ENCODE data around the gene RHD. TPM values are rescaled to one million over a fixed set of nuclear protein-coding genes. Genes with fewer than 3 reads are reported as not detected.
"Not testable (repeated sequence)": the region's sequence is repeated elsewhere in the genome, so short reads cannot be mapped to it uniquely, and the experiment has no call there.

The RHD gene
- total and polyA plus RNA-seq, 2 experiments from 2014 or later = 0.19 TPM; not detected in 1

- peak; percentile 91 for DNase-seq (ENCODE audit: low spot score)
- no peaks in the 10 kb centered on the region for H3K36me3 ChIP-seq (replicated peaks; ENCODE audit: insufficient read depth, low read depth)
- no peaks in the 10 kb centered on the region for H4K20me1 ChIP-seq (ENCODE audit: insufficient read depth, poor library complexity, severe bottlenecking)
- peak overlapping the region; percentile 61 for H2AFZ ChIP-seq
- no peaks in the 10 kb centered on the region for H3K9me2 ChIP-seq (replicated peaks; ENCODE audit: insufficient read depth)
- peaks cover 5% of the 10 kb centered on the region for H3K4me1 ChIP-seq (ENCODE audit: insufficient read depth)
- WGBS (ENCODE audit: low lambda C conversion rate, missing lambda C conversion rate) = 26% methylated on average over 13 of the region's 13 CpGs
- no peaks in the 10 kb centered on the region for H3K9me3 ChIP-seq (ENCODE audit: low read depth)
- peak overlapping the region; percentile 64 for H3K4me3 ChIP-seq
- peaks cover 50% of the 10 kb centered on the region for H3K79me2 ChIP-seq
- TF ChIP-seq, protein P1, sequence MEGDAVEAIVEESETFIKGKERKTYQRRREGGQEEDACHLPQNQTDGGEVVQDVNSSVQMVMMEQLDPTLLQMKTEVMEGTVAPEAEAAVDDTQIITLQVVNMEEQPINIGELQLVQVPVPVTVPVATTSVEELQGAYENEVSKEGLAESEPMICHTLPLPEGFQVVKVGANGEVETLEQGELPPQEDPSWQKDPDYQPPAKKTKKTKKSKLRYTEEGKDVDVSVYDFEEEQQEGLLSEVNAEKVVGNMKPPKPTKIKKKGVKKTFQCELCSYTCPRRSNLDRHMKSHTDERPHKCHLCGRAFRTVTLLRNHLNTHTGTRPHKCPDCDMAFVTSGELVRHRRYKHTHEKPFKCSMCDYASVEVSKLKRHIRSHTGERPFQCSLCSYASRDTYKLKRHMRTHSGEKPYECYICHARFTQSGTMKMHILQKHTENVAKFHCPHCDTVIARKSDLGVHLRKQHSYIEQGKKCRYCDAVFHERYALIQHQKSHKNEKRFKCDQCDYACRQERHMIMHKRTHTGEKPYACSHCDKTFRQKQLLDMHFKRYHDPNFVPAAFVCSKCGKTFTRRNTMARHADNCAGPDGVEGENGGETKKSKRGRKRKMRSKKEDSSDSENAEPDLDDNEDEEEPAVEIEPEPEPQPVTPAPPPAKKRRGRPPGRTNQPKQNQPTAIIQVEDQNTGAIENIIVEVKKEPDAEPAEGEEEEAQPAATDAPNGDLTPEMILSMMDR (IDR thresholded peaks at IDR 0.05; ENCODE audit: poor library complexity) = no peak
- no peak for TF ChIP-seq EZH2 (IDR thresholded peaks at IDR 0.05; ENCODE audit: borderline replicate concordance)
- peak overlapping the region; percentile 83 for H3K4me2 ChIP-seq
- H3K27ac ChIP-seq = peak overlapping the region; percentile 95
- H3K27me3 ChIP-seq = no peaks in the 10 kb centered on the region
These were observed 39.2 kb upstream of the RHD start for GRCh38 chr1:25232866-25233784.

DNA sequence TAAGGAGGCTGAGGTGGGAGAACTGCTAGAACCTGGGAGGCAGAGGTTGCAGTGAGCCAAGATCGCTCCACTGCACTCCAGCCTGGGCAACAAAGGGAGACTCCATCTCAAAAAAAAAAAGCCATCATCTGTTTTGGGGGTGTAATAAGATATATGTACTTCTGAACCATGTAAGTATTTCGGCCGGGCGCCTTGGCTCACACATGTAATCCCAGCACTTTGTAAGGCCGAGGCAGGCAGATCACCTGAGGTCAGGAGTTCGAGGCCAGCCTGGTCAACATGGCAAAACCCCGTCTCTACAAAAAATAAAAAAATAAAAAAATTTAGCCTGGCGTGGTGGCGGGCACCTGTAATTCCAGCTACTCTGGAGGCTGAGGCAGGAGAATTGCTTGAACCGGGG is 36.9 kb upstream of the RHD start:
- H3K27me3 ChIP-seq; H3K4me1 ChIP-seq (ENCODE audit: insufficient read depth); H3K9me3 ChIP-seq (ENCODE audit: low read depth); DNase-seq (ENCODE audit: low spot score); H3K36me3 ChIP-seq (replicated peaks; ENCODE audit: insufficient read depth, low read depth); H3K27ac ChIP-seq; H2AFZ ChIP-seq; H4K20me1 ChIP-seq (ENCODE audit: insufficient read depth, poor library complexity, severe bottlenecking); H3K4me3 ChIP-seq; H3K9me2 ChIP-seq (replicated peaks; ENCODE audit: insufficient read depth); H3K4me2 ChIP-seq: not testable (repeated sequence)
- 97% methylated on average over 10 of the region's 10 CpGs for WGBS (ENCODE audit: low lambda C conversion rate, missing lambda C conversion rate)
- H3K79me2 ChIP-seq = peaks cover 43% of the 10 kb centered on the region

GRCh38 chr1:25236261-25236660 is 36.0 kb upstream of the RHD start:
- not testable (repeated sequence) for H3K4me3 ChIP-seq

DNA sequence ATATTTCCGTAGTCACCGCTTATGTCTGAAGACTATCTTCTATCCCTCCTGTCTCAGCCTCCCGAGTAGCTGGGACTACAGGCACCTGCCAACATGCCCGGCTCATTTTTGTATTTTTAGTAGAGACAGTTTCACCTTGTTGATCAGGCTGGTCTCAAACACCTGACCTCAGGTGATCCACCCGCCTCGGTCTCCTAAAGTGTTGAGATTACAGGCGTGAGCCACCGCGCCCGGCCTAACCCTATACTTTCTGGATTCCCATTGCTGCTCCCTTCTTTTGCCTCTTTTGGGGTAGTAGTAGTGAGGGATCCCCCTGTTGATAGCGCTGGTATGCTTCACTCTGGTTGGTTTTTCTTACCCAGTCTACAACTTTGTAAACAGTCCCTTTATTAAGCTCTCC is 34.3 kb upstream of the RHD start:
- Histone ChIP-seq H3K27ac (no peak overlapping the region), H3K4me2 (no peak overlapping the region), H3K9me3 (ENCODE audit: low read depth) (no peaks in the 10 kb centered on the region), H2AFZ (no peak overlapping the region), H3K27me3 (no peaks in the 10 kb centered on the region), H3K4me3 (no peak overlapping the region), H3K4me1 (ENCODE audit: insufficient read depth) (peaks cover 18% of the 10 kb centered on the region), H3K36me3 (replicated peaks; ENCODE audit: insufficient read depth, low read depth) (no peaks in the 10 kb centered on the region), H3K9me2 (replicated peaks; ENCODE audit: insufficient read depth) (no peaks in the 10 kb centered on the region), H4K20me1 (ENCODE audit: insufficient read depth, poor library complexity, severe bottlenecking) (no peaks in the 10 kb centered on the region), H3K79me2 (peaks cover 34% of the 10 kb centered on the region)
- TF ChIP-seq, protein P1 (IDR thresholded peaks at IDR 0.05; ENCODE audit: poor library complexity) = no peak
- TF ChIP-seq EZH2phosphoT487 (IDR thresholded peaks at IDR 0.05; ENCODE audit: low read depth, severe bottlenecking, unreplicated experiment) = no peak
- no peak for TF ChIP-seq EZH2 (IDR thresholded peaks at IDR 0.05; ENCODE audit: borderline replicate concordance)
- WGBS (ENCODE audit: low lambda C conversion rate, missing lambda C conversion rate) = 97% methylated on average over 11 of the region's 11 CpGs
- DNase-seq (ENCODE audit: low spot score) = no peak

More at GRCh38 chr1:25236261-25236660, 36.0 kb upstream of the RHD start:
- 97% methylated on average over 7 of the region's 7 CpGs for WGBS (ENCODE audit: low lambda C conversion rate, missing lambda C conversion rate)
- not testable (repeated sequence) for H4K20me1 ChIP-seq (ENCODE audit: insufficient read depth, poor library complexity, severe bottlenecking); H3K27ac ChIP-seq; H3K4me2 ChIP-seq; H3K36me3 ChIP-seq (replicated peaks; ENCODE audit: insufficient read depth, low read depth); H3K9me3 ChIP-seq (ENCODE audit: low read depth); H3K27me3 ChIP-seq; H2AFZ ChIP-seq; DNase-seq (ENCODE audit: low spot score); H3K9me2 ChIP-seq (replicated peaks; ENCODE audit: insufficient read depth)
- peaks cover 18% of the 10 kb centered on the region for H3K4me1 ChIP-seq (ENCODE audit: insufficient read depth)
- peaks cover 36% of the 10 kb centered on the region for H3K79me2 ChIP-seq
